HL-60 (cell line): ENCODE data around the gene SPAAR.

Source experiments
- CTCF ChIP-seq: IDR thresholded peaks from one replicate; pipeline ENCODE4 v1.5.1; 2011; ENCODE audit warnings: low read length, control low read depth, inconsistent platforms; ENCODE audit not compliant: insufficient read depth
- POLR2AphosphoS5 ChIP-seq: IDR thresholded peaks from 2 replicates; pipeline ENCODE4 v1.6.1; 2012; ENCODE audit warnings: low read depth
- REST ChIP-seq: IDR thresholded peaks from 2 replicates; pipeline ENCODE4 v1.6.1; 2012; ENCODE audit warnings: low read depth; ENCODE audit not compliant: insufficient replicate concordance
- SPI1 ChIP-seq: IDR thresholded peaks from 2 replicates; pipeline ENCODE4 v1.6.1; 2012; ENCODE audit warnings: low read depth, mild to moderate bottlenecking, borderline replicate concordance

- no peak for TF ChIP-seq CTCF
- TF ChIP-seq REST: no peak
- no peak for TF ChIP-seq SPI1
- TF ChIP-seq POLR2AphosphoS5: no peak
These were observed 14.3 kb downstream of the SPAAR start for GRCh38 chr9:35923598-35923926.
